Umbilical cord (tissue), 2 donors: ENCODE measurements around the gene UVRAG. TPM values are rescaled to one million over a fixed set of nuclear protein-coding genes. Genes with fewer than 3 reads are reported as not detected.

Experiments
- DNase-seq: peaks from one replicate; pipeline ENCODE4 v3.0.0-alpha.2; 2015; ENCODE audit warnings: low spot score
- total RNA-seq: library from RNA; depleted of rRNA; stranded (reverse); fragments of >200 nt; gene quantifications from one replicate; pipeline ENCODE4 v1.2.3, GENCODE V29; 2014; ENCODE audit warnings: low replicate concordance; ENCODE audit not compliant: insufficient read depth

UVRAG gene
- 20.0 TPM for total RNA-seq

DNA sequence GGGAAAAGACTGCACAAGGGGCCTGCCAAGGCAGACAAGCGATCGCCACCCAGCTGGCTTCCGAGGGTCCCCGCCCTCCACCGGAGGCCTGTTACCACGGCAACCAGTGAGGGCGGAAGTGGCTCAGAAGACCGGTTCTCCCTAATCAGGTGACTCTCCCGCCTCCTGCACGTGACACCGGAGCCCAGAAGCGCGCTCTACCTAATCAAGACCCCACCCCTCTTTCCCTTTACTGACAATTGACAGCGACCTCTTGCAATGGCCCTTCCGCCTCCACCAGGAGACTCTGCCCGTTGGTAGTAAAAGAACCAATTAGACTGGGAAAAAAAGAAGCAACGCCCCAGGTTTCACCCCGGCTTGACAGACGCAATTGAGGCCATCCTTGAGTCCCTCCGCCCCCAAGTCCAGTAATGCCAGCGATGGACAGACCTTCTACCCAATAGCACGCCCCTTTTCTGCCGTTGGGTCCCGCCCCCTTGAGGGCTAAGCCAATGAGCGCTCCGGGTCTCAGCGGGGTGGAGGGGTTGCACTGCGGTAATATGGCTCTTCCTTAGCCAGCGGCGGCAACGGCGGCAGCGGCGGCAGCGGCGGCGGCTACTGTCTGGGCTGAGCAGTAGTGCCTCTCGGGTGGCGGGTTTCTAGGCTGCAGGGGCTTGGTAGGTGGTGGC lies at the start of gene UVRAG:
Gene UVRAG, plus strand, starts transcription at position 534 of the 668 bp plus-strand sequence. CDS start 198 bp downstream, outside the sequence.
- peak; percentile 100 for DNase-seq

DNA sequence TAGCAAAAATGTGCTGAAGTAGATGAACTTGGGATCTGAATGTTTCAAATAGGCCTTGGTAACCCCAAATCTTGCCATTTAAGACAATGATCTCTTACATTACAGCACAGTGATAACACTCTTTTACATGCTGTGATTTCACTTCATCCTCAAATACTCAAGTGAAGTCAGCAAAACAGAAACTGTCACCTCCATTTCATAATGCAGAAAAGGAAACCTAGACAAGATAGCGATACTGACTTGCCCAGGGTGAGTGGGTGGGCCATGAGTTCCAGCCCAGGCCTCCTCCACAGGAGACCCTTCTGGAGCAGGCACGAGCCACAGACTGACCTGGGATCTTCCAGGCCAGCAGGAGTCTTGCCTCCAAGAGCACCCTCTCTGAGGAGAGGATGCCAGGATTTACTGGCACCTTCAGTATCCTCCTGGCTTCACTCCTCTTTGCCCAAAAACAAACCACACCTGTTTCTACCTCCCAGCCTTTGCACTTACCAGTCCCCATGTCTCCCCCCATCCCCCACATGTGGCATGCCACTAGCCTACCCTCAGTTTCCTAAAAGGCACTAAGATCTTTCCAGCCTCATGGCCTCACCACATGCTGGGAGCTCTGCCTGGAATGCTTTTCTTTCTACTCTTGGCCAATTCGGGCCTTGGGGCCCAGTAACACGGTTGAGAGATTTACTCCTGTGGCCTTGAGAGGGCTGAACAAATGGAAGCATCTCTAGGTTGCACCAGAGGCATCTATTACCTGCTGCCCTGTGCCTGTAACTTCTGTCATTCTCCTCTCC lies 48.4 kb upstream of the UVRAG start:
- no peak for DNase-seq

DNA sequence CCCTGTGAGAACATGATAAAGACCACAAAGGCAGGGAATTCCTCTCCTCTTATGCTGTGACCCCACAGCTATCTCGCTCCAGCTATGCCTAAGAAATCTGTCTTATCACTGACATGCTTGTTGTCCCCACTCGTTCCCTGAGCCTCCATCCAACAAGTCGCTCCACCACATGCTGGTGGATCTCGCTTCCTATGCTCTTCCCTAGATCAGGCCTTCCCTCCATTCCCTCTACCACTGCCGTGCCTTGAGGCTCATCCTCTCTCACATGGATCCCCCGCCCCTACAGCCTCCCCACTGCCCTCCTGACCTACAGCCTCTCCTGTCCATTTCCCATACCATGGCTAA lies 47.8 kb upstream of the UVRAG start:
- DNase-seq: no peak

DNA sequence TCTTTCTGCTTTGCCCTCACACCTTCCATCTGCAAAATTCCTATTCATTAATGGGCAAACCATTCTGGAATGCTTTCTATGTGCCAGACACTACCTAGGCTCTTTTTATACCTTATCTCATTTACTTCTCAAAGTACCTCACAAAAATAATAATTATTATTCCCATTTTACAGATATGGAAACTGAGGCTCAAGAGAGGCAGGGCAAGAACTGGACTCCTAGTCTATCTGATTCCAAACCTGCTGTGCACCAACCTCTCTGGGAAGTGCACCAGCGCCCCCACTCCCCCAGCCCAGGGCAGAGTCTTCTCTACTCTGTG lies 47.3 kb upstream of the UVRAG start:
- no peak for DNase-seq

DNA sequence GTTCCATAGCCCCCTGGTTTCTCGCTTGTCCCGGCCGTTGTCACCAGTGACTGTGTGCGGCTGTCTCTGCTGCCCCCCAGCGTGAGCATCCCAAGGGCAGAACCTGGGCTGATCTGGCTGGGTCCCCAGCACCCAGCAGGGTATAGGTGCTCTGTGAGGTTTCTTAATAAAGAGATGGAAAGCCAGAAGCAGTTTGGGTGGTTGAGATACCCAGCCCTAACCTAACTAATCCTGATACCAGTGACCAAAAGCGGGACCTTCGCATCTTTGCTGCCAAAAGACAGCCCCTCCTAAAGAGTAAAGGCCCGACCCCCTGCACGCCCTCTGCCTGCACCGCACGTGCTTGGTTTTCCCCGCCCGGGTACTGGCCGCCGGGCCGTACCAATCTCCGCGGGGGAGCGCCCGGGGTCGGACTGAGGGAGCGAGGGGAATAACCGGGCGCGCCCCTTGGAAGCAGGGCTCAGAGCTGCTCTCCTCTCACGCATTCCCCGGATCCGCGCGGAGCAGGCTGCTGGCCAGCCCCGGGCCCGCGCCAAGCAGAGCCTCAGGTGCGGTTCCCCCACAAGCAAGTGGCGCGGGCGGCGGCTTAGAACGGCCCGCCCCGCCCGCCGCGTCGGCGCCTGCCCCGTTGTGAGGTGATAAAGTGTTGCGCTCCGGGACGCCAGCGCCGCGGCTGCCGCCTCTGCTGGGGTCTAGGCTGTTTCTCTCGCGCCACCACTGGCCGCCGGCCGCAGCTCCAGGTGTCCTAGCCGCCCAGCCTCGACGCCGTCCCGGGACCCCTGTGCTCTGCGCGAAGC lies 46.7 kb upstream of the UVRAG start, which contains the start of gene DGAT2:
Gene DGAT2, plus strand, starts transcription at position 667 of the 797 bp plus-strand sequence. CDS start 214 bp downstream, outside the sequence.
- DNase-seq: peak; percentile 59

DNA sequence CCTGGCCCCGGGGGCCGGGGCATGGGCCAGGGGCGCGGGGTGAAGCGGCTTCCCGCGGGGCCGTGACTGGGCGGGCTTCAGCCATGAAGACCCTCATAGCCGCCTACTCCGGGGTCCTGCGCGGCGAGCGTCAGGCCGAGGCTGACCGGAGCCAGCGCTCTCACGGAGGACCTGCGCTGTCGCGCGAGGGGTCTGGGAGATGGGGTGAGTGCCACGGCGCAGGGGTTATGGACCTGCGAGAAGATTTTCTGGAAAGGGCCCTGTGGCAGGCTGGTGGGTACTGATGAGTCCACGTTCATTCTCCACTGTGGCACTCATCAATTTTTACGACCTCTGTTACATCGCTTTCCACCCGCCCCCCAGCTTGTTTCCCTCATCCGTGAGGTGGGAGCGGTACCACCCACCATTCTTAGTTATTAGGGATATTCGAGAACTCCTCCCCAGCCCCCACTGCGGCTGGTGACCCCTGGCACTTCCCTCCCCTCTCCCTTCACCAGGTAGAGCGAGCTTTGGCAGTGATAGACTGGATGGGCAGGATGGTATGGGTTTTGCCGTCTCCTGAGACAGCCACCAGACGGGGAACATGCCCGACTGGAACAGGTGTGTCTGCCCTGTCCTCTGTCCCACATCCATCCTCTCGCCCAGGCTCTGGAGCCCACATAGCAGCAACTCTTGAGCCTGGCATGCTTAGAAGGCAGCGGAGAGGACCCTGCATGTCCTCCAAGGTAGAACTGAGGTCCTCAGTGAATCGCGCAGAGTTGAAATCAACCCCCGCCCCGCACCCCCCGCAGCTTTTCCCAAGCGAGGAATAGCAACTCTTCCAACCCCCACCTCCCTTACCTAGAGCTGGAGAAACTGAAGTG lies 45.9 kb upstream of the UVRAG start:
- DNase-seq: no peak

DNA sequence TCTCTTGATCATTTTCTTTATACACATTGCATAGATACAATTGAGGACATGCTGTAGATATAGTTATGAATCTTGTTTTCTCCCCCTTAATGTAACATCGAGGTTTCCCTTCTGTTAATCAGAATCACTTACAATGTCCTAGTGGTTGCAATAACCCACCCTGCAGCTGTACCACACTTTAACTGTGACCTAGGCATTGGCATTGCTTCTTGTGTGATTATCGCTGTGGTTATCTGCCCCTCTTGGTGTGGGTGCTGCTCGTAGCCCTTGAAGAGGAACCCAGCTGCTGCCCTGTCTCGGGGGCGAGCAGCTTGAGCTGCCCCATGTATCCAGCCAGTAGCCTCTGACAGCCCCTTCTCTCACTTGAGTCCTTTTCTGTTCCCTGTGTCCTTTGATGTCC lies 44.9 kb upstream of the UVRAG start:
- DNase-seq: no peak

DNA sequence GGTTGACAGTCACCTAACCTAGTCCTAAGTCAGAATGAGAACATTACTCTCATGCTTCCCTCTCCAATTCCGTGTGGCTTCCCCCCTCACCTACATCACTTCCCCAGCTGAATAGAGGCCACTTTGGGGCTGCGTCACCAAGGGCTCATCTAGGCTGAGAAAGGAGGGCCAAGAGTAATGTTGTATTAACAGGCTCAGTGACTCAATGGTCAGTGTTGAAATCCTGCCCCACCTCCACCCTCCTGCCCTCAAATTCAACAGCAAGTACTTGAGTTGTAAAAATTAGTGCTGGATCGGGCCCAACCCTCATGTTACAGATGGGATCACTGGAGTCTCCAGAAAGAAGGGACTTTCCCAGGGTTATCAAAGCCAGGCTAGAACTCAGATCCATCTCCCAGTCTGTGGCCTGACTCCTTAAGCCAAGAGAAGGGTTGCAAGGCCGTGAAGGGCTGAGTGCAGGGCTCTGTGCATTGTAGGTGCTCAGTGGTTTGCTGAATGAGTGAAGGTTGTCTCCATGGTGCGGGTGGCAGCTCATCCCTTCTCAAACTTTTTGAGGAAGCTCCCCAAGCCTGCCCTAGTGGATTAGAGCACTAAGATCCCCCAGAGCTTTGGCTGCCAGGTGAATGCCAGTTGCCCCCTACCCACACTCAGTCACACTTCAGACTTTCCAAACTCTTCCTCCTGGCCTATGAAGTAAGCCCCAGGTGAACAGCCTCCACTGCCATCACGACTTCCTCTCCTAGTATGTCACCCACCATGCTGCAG lies 43.2 kb upstream of the UVRAG start:
- no peak for DNase-seq

DNA sequence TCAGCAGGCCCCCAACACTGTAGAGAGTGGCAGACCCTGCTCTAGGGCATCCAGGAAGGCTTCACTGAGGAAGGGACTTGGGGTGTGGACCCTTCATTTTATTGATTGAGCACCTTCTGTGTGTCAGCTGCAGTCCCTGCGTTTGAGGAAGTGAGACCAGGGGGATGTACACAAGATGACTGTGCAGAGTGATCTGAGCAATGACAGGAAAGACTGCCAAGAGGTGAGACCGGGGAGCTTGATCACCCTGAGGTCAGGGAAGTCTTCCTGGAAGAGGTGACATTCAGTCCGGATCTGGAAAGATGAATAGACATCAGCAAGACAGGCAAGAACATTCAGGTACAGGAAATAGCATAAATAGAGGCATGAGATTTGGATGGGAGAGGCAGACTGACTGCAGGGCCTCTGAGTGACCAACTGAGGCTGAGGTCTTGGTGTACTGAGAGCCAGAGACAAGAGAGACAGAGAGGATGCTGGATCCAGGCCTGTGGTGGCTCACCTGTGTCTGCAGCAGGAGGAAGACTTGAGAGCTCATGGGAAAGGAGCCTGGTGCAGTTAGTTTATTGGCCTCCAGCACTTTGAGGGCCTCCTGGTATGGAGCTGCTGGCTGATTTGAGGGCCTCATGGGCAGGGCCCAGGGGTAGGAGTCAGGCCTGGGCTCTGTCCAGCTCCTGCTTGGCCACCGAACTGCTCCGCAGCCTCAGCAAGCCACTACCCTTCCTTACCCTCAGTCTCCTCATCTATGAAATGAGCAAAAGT lies 41.2 kb upstream of the UVRAG start:
- DNase-seq: no peak

DNA sequence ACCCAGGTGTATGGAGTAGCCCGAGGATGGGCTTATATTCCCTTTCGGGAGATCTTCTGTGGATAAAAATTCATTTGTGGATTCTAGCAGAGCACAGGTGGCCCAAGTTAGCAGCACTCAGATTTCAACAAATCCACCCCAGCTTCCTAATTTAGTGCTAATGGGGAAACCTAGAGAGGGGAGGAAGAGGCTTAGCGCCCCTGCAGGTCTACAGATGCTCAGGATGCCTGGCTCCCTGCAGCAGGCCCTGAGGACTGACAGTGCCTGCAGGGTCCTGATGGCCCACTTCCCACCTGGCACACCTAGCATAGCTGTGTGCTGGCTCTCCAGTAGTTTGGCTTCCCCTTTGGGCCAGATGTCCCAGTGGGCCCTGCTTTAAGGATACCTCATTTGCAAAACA lies 40.0 kb upstream of the UVRAG start:
- no peak for DNase-seq

DNA sequence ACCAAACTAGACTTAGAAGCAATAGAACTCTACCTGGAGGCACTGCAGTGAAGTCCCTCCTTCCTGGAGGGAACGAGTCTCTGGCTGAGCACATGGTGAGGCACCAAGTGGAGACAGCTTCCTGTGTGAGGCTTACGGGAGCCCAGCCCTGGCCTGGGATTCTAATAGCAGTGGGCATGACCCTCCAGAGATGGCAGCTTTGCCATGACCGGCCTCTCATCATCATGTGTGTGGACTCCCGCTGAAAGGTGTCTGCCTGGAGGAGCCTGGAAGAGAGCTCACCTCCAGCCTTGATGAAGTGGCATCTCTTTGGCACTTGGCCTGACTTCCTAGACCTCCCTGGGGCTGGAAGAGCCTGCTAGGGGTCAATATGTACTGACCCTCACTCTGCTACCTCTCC lies 38.5 kb upstream of the UVRAG start:
- DNase-seq: no peak

DNA sequence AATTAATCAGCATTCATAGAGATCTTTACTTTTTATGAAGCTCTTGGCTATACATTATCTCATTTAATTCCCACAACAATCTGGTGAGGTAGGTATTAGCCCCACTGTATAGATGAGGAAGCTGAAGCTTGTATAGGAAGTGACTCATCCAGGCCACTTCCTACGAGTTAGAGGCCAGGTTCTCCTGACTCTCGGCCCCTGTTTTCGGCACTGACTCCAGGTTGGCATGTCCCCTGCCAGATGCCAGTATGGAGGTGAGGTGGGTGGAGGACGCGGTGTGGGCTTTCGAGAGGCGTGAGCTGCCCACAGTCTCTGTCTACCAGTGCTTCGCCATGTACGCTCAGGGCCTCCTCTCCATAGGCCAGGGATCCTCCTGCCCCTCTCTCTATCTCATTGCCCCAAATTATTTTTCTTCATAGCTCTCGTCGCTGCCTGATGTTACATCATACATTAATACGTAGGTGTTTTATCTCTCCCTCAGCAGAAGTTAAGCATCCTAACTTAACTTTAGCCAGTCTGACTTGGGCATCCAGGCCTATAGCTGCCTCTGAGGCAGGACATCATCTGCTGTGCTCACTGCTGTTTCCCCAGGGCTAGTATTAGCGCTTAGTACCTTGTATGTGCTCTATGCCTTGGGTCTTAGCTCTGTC lies 37.4 kb upstream of the UVRAG start:
- DNase-seq: no peak

DNA sequence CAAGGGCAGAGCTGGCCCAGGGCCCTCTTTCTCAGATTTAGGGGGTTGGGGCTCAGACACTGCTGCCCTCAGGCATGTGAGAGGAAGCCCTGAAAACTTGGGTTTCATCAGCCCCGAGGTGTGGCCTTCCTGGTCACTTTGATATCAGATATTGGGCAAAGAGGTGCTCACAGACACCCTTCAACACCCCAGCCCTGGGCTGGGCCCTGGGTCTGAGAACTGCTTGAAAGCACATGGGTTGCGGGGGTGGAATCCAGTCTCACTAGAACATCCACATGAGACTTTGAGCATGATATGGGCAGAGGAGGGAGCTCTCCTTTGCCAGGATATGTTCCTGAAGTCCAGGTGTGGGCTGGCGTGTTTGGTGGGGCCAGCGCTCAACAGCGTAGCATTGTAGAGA lies 36.0 kb upstream of the UVRAG start:
- no peak for DNase-seq

DNA sequence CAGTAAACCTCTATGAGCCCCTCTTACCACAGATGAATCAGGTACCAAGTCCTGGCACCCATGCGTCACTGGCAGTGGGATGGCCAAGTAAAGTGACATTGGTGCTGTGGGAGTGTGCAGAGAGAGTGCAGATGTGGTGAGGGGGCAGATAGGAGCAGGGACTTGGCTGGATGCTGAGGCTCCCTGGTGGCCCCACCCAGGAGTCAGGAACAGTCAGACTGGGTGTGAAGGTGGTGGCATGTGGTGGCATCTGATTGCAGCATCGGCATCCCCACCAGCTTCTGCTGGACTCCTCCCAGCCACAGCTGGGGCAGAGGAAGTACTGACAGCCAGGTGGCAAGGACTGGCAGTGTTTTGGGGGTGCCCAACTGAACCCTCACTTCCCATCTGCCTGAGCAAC lies 35.0 kb upstream of the UVRAG start:
- DNase-seq: no peak

DNA sequence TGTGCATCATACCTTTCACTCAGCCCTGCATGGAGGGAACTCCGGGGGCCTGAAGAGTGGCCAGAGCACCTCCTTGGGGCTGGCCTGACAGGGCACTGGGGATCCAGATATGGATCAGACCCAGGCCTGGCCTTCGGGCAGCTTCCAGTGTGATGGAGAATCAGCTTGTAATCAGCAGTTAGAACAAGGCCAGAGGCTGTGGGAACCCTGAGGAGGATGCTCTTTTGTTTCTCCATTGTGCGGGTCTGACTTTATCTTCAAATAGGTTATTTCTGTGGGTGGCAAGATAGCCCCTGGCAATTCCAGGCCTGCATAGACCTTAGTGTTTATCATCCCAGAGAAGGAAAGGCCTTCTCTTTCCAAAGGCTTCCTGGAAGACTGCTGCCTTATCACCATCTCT lies 34.1 kb upstream of the UVRAG start:
- no peak for DNase-seq

DNA sequence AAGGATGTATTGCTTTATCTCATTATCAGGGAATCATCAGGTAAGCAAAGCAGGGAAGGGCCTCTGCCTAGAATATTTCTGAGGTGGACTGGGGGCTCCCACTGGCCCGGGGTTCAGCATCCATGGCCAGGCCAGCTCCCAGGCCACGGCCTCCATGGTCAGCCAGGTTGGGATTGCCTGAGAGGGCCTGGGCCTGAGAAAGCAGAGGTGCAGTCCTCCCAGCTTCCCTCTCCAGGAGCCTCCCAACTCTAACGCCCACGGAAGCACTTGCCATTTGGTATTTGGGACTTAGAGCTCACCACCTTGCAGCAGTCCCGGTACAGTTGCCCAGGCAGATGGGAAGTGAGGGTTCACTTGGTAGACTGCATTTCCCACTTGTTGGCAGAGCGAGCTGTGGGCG lies 33.7 kb upstream of the UVRAG start:
- no peak for DNase-seq

DNA sequence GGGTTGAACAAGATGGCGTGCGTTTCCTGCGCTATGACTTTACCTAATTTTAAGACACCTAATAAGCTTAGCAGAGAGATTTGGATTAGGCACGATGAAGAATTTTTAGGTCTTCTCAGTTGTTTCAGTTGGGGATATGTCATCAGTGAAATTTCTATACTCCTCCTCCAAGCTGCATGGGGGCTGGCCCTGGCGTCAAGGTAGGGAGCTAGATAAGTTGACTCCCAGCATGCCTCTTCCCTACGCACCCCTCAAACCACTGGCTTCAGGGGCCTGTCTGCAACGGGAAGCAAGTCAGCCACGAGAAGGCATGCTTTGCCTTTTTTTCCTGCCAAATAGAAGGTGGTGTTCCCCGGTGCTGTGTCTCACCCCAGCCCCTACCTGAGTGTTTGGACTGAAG lies 33.2 kb upstream of the UVRAG start:
- no peak for DNase-seq

DNA sequence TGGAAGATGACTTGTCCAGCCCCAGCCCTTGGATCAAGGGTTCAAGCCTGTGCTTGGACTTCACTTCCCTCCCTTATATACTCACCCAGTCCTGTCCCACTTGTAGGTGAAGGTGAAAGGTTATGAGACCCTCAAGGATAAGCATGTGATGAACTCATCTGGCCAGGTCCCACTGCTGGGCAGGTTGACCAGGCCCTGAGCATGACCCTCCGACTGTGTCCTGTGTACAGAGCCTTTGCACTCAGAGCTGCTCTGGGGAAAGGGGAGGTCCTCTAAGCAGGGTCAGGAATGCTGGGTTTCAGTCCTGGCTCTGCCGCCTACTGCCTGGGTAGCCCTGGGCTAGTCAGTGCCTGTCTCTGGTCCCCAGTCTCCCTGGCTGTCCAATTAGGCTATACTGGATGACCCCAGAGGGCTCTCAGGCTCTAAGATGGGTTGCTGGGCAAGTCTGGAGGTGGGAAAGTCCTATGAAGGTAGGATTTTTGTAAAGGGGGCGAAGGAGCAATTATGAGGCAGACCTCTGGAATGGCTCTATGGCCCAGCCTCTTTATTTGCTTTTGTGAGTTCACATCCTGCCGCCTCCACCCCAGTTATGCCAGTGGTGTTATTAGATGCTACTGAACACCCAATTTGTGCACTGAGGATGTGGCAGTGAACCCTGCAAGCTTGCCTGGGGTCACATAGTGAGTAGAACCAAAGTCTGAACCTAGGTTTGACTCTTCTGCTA lies 32.3 kb upstream of the UVRAG start:
- DNase-seq: no peak
